Lung (tissue), 12 donors: ENCODE data around the gene ATXN1L. TPM values are rescaled to one million over a fixed set of nuclear protein-coding genes. Genes with fewer than 3 reads are reported as not detected.

Experiments
- ATAC-seq: fragments of 200-7000 bp; cut with Tn5 transposase; one replicate; pipeline ENCODE4 v1.9.1; 2020; ENCODE audit warnings: moderate number of reproducible peaks; ENCODE audit not compliant: insufficient read depth, low FRiP score
- DNase-seq, 3 donors: peaks; one replicate each; pipeline ENCODE4 v3.0.0-alpha.2; 2013 to 2017
- H3K27ac ChIP-seq, 2 donors: one replicate each; pipeline ENCODE4 v1.5.1; 2013; ENCODE audit warnings: mild to moderate bottlenecking in 2 of 2, moderate library complexity in 2 of 2, control low read depth in 1 of 2, inconsistent platforms in 1 of 2, low read depth in 1 of 2, low read length in 1 of 2
- H3K27me3 ChIP-seq, 3 donors: one replicate each; pipeline ENCODE4 v1.5.1; 2013; ENCODE audit warnings: low read length in 2 of 3; ENCODE audit not compliant: control insufficient read depth in 3 of 3, insufficient read depth in 3 of 3
- H3K36me3 ChIP-seq, 4 donors: one replicate each; pipeline ENCODE4 v1.5.1; 2013; ENCODE audit warnings: low read length in 4 of 4, mild to moderate bottlenecking in 1 of 4, moderate library complexity in 1 of 4; ENCODE audit not compliant: control insufficient read depth in 4 of 4, insufficient read depth in 4 of 4
- H3K4me1 ChIP-seq, 5 donors: one replicate each; pipeline ENCODE4 v1.5.1; 2013; ENCODE audit warnings: low read length in 5 of 5, mild to moderate bottlenecking in 2 of 5, moderate library complexity in 1 of 5; ENCODE audit not compliant: control insufficient read depth in 5 of 5, insufficient read depth in 5 of 5
- H3K4me3 ChIP-seq: one replicate; pipeline ENCODE4 v1.5.1; 2013; ENCODE audit warnings: mild to moderate bottlenecking, control low read depth, moderate library complexity
- H3K9ac ChIP-seq, 2 donors: one replicate each; pipeline ENCODE4 v1.5.1; 2013; ENCODE audit warnings: low read length in 2 of 2, control low read depth in 1 of 2; ENCODE audit not compliant: insufficient read depth in 1 of 2
- H3K9me3 ChIP-seq, 4 donors: one replicate each; pipeline ENCODE4 v1.5.1; 2013; ENCODE audit warnings: low read length in 3 of 4, mild to moderate bottlenecking in 1 of 4, moderate library complexity in 1 of 4; ENCODE audit not compliant: control insufficient read depth in 4 of 4, insufficient read depth in 3 of 4
- CTCF ChIP-seq: IDR thresholded peaks from 2 replicates; pipeline ENCODE4 v1.5.1; 2012; ENCODE audit warnings: mild to moderate bottlenecking; ENCODE audit errors: control extremely low read depth, extremely low read depth
- WGBS, 2 donors: extraction: QIAGEN DNeasy Blood & Tissue Kit; methylation state at CpG; one replicate each; pipeline ENCODE4 v1.1.7; 2013; 5-methylcytosine and 5-hydroxymethylcytosine counted together
- polyA plus RNA-seq, 2 donors: library from polyadenylated mRNA; stranded (reverse); fragments of 200-250 nt; gene quantifications; one replicate each; pipeline ENCODE4 v1.2.1, GENCODE V29; 2013
- total RNA-seq, 2 donors: library from RNA; depleted of rRNA in 1 of 2; stranded (reverse); fragments of >200 nt in 1 of 2; gene quantifications; one replicate each; pipeline ENCODE4 v1.2.1, GENCODE V29; 2014 to 2021
- donor health status: control.
- donor health status: control.
- donor health status: Bipolar disorder and iron deficiency.
- donor health status: healthy.
- donor health status: DM: yes; HTN: yes; CAD: no.

ATXN1L gene
- total and polyA plus RNA-seq, 4 donors = 7.3 to 25.7 (median 18.5) TPM

DNA sequence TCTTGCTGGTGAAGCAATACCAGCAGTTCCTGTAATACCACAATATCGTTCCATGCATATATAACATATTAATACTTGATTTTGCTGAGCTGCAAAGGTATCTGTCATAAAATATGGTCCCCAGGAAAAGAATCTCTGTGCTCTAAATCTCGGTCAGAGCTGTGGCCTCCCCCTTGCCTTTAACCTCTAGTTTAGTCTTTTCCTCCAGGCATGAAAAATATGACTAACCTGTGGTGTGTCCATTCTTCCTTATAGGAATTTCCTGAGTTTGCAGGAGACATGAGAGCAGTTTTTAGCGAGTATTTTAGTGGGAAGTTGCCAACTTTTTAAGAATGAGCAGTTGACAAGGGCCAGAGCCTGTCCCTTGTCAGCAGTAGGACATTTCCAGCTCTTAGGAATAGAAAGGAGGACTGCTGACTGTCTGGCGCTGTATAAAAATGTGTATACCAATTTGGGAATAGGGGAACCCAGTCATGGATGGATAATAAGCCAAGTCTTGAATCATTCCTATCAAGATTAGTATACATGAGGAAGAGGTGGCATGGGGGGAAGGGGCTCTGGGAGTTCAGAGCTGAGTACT lies 8.7 kb downstream of the ATXN1L start:
- H3K4me1 ChIP-seq = peaks cover 0 to 10% (median 0%) of the 10 kb centered on the region in 5 donors
- H3K4me3 ChIP-seq = no peak overlapping the region
- no peaks in the 10 kb centered on the region for H3K27me3 ChIP-seq
- no peak overlapping the region for H3K27ac ChIP-seq
- H3K9ac ChIP-seq = no peak overlapping the region
- ATAC-seq (no peak), DNase-seq (no peak)
- no peak for TF ChIP-seq CTCF
- H3K9me3 ChIP-seq = no peaks in the 10 kb centered on the region
- WGBS, 2 donors = 77 to 85% methylated on average over 4 of the region's 4 CpGs
- H3K36me3 ChIP-seq = peaks cover 15 to 40% (median 32%) of the 10 kb centered on the region in 4 donors

DNA sequence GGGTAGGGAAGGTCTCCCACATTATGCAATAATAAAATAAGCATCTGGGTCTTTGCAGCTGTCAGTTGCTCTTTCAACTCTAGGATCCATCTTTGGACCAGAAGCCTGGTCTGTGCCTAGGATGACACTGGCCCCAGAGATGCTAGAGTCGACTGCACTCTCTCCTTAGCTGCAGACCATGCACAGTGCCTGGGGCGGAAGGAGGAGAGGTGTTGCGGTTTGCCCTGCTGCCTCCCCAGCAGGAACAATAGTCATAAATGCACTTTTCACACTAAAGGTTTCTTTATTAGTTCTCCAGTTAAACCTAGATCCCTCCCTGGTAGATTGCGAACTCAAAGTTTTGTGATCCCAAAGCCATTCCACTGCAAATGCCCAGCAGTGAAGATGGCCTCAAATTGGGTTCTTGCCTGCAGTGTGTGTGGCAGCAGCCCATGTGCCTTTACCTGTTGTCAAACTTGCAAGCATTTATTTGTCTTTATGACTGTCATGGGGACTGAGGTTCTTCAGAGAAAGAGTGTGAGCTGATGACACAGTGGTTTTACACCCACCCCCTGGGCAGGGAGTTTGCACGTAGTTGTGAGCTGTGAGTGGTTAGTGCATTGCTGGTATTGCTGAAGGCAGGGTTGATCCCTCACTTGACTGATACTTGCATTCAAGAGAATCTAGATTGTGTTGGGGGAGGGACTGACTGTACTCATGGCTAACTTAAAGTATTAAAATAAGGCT lies 10.3 kb downstream of the ATXN1L start:
- DNase-seq = no peak
- H3K4me1 ChIP-seq = peaks cover 0 to 10% (median 0%) of the 10 kb centered on the region in 5 donors
- H3K4me3 ChIP-seq = no peak overlapping the region
- H3K27ac ChIP-seq = no peak overlapping the region
- H3K9ac ChIP-seq = no peak overlapping the region
- no peak for ATAC-seq
- no peaks in the 10 kb centered on the region for H3K9me3 ChIP-seq
- H3K36me3 ChIP-seq = peaks cover 3 to 34% (median 28%) of the 10 kb centered on the region in 4 donors
- WGBS, 2 donors = 89 to 91% methylated on average over 5 of the region's 5 CpGs
- H3K27me3 ChIP-seq = no peaks in the 10 kb centered on the region
- TF ChIP-seq CTCF = no peak

DNA sequence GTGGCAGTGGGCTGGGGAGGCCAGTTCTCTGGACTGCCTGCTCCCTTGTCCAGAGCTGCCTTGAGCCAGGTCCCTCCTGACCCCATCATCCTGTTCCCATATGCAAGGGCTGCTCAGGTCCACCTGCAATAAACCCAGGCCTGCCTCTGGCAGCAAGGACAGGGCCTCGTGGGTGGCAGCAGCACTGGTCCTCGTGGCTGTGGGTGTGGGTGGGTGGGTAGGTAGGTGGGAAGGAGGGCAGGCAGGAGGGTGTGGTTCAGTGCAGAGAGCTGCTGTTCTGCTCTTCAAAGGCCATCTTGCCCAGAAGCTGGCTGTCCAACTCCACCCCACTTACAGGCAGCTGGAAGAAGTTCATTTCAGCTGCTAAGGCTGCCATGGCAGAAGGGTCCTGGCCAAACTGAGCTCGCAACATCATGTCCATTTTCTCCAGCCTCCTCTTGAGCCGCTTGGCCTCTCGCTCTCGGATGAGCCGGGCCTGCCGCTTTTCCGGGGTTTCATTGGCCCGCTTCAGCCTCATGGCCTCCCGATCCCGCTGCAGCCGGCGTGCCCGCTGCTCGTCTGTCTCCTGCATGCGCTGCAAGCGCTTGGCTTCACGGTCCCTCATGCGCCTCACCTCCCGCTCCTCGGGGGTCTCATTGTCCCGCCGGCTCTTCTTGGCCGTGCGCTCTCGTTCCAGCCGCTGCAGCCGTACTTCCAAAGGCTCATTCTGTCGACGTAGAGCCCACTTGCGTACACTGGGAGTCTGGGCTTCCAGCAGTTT lies 14.2 kb downstream of the ATXN1L start:
- DNase-seq = no peak
- Histone ChIP-seq H3K9ac (no peak overlapping the region), H3K9me3 (no peaks in the 10 kb centered on the region), H3K36me3 (peaks cover 0 to 38% (median 31%) of the 10 kb centered on the region in 4 donors), H3K27me3 (no peaks in the 10 kb centered on the region), H3K4me3 (no peak overlapping the region), H3K27ac (no peak overlapping the region), H3K4me1 (peaks cover 0 to 3% (median 0%) of the 10 kb centered on the region in 5 donors)
- ATAC-seq = no peak
- no peak for TF ChIP-seq CTCF
- WGBS, 2 donors = 94 to 96% methylated on average over 32 of the region's 32 CpGs
